ENCODE measurements around the gene EIF1AX. TPM values are rescaled to one million over a fixed set of nuclear protein-coding genes. Genes with fewer than 3 reads are reported as not detected.

Gene EIF1AX
- polyA plus RNA-seq, 1 donor from 2014 or later, result 67.1 TPM

DNA sequence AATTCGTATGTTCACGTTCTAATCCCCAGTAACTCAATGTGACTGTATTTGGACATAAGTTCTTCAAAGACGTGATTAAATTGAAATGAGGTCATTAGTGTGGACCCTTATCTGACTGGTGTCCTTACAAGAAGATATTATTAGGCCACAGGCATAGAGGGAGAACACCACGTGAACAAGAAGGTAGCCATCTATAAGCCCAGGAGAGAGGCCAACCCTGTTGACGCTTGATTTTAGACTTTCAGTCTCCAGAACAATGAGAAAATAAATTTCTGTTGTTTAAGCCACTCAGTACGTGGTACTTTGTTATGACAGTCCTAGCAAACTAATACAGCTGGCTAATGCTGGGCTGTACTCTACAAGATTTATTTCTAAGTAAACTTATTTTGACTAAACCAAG, 1.5 kb upstream of the EIF1AX start:
- Histone ChIP-seq H3K79me2 (replicated peaks; ENCODE audit: insufficient read depth, low read length) (peaks cover 29% of the 10 kb centered on the region), H2AFZ (ENCODE audit: low read depth, low read length) (no peak overlapping the region), H3K9me3 (ENCODE audit: low read length) (no peaks in the 10 kb centered on the region), H3K4me3 (ENCODE audit: low read length) (no peak overlapping the region), H3K4me2 (ENCODE audit: low read length) (no peak overlapping the region), H3K9me2 (ENCODE audit: insufficient read depth, low read length) (no peaks in the 10 kb centered on the region), H3K36me3 (ENCODE audit: insufficient read depth, low read length) (no peaks in the 10 kb centered on the region), H3K9ac (ENCODE audit: low read length) (no peak overlapping the region), H3F3A (ENCODE audit: insufficient read depth, low read length, poor library complexity, severe bottlenecking) (no peaks in the 10 kb centered on the region), H3K27me3 (ENCODE audit: insufficient read depth, low read depth, low read length) (no peaks in the 10 kb centered on the region), H4K20me1 (ENCODE audit: insufficient read depth) (no peaks in the 10 kb centered on the region), H3K27ac (ENCODE audit: low read length) (no peak overlapping the region)
- TF ChIP-seq EP300 (conservative IDR thresholded peaks at IDR 0.05; ENCODE audit: poor library complexity, severe bottlenecking) (no peak), POLR2AphosphoS5 (IDR thresholded peaks at IDR 0.05) (no peak), TAF1 (IDR thresholded peaks at IDR 0.05; ENCODE audit: low read depth) (no peak), SMC3 (conservative IDR thresholded peaks at IDR 0.05; ENCODE audit: poor library complexity) (no peak), MXI1 (conservative IDR thresholded peaks at IDR 0.05; ENCODE audit: poor library complexity, severe bottlenecking) (no peak), RAD21 (conservative IDR thresholded peaks at IDR 0.05) (no peak)
- TF ChIP-seq, protein P1, sequence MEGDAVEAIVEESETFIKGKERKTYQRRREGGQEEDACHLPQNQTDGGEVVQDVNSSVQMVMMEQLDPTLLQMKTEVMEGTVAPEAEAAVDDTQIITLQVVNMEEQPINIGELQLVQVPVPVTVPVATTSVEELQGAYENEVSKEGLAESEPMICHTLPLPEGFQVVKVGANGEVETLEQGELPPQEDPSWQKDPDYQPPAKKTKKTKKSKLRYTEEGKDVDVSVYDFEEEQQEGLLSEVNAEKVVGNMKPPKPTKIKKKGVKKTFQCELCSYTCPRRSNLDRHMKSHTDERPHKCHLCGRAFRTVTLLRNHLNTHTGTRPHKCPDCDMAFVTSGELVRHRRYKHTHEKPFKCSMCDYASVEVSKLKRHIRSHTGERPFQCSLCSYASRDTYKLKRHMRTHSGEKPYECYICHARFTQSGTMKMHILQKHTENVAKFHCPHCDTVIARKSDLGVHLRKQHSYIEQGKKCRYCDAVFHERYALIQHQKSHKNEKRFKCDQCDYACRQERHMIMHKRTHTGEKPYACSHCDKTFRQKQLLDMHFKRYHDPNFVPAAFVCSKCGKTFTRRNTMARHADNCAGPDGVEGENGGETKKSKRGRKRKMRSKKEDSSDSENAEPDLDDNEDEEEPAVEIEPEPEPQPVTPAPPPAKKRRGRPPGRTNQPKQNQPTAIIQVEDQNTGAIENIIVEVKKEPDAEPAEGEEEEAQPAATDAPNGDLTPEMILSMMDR (IDR thresholded peaks at IDR 0.05; ENCODE audit: poor library complexity, severe bottlenecking), result no peak

DNA sequence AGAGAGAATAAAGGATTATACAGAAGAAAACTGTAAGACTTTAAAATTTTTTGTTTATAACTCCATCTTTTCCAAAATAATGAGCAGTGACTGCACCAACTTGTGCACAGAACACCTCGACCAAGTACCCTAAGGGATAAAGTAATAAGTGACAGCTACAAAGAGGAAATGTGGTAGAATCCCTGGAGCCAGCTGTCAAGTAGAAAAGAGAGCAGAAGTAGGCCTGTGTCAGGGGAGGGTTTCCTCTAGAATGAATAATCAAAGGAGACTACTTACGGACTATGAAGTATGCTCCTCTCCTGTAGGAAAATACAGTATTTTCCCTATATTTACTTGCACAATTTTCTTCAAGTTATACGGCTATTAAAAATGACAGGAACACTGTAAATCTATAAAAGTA, 1.2 kb downstream of the EIF1AX start:
- H3K4me3 ChIP-seq (ENCODE audit: low read length), result peak overlapping the region; percentile 82
- peaks cover 29% of the 10 kb centered on the region for H3K79me2 ChIP-seq (replicated peaks; ENCODE audit: insufficient read depth, low read length)

More for the DNA sequence above, 1.2 kb downstream of the EIF1AX start:
- TF ChIP-seq SMC3 (conservative IDR thresholded peaks at IDR 0.05; ENCODE audit: poor library complexity) (no peak), POLR2AphosphoS5 (IDR thresholded peaks at IDR 0.05) (no peak), EZH2 (IDR thresholded peaks at IDR 0.05; ENCODE audit: borderline replicate concordance, insufficient read depth, low read length, poor library complexity, severe bottlenecking) (no peak), EP300 (conservative IDR thresholded peaks at IDR 0.05; ENCODE audit: poor library complexity, severe bottlenecking) (no peak), TAF1 (IDR thresholded peaks at IDR 0.05; ENCODE audit: low read depth) (no peak), MXI1 (conservative IDR thresholded peaks at IDR 0.05; ENCODE audit: poor library complexity, severe bottlenecking) (no peak), RAD21 (conservative IDR thresholded peaks at IDR 0.05) (no peak)
- TF ChIP-seq, protein P2, sequence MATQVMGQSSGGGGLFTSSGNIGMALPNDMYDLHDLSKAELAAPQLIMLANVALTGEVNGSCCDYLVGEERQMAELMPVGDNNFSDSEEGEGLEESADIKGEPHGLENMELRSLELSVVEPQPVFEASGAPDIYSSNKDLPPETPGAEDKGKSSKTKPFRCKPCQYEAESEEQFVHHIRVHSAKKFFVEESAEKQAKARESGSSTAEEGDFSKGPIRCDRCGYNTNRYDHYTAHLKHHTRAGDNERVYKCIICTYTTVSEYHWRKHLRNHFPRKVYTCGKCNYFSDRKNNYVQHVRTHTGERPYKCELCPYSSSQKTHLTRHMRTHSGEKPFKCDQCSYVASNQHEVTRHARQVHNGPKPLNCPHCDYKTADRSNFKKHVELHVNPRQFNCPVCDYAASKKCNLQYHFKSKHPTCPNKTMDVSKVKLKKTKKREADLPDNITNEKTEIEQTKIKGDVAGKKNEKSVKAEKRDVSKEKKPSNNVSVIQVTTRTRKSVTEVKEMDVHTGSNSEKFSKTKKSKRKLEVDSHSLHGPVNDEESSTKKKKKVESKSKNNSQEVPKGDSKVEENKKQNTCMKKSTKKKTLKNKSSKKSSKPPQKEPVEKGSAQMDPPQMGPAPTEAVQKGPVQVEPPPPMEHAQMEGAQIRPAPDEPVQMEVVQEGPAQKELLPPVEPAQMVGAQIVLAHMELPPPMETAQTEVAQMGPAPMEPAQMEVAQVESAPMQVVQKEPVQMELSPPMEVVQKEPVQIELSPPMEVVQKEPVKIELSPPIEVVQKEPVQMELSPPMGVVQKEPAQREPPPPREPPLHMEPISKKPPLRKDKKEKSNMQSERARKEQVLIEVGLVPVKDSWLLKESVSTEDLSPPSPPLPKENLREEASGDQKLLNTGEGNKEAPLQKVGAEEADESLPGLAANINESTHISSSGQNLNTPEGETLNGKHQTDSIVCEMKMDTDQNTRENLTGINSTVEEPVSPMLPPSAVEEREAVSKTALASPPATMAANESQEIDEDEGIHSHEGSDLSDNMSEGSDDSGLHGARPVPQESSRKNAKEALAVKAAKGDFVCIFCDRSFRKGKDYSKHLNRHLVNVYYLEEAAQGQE (IDR thresholded peaks at IDR 0.05; ENCODE audit: borderline replicate concordance), result no peak
- TF ChIP-seq, protein P1 (IDR thresholded peaks at IDR 0.05; ENCODE audit: poor library complexity, severe bottlenecking), result no peak
- Histone ChIP-seq H3K9ac (ENCODE audit: low read length) (peak overlapping the region; percentile 76), H3K27me3 (ENCODE audit: insufficient read depth, low read depth, low read length) (no peaks in the 10 kb centered on the region), H3K36me3 (ENCODE audit: insufficient read depth, low read length) (no peaks in the 10 kb centered on the region), H3K9me3 (ENCODE audit: low read length) (no peaks in the 10 kb centered on the region), H4K20me1 (ENCODE audit: insufficient read depth) (no peaks in the 10 kb centered on the region), H3K27ac (ENCODE audit: low read length) (peak overlapping the region; percentile 68), H3F3A (ENCODE audit: insufficient read depth, low read length, poor library complexity, severe bottlenecking) (no peaks in the 10 kb centered on the region), H2AFZ (ENCODE audit: low read depth, low read length) (no peak overlapping the region), H3K4me2 (ENCODE audit: low read length) (peak overlapping the region; percentile 59), H3K9me2 (ENCODE audit: insufficient read depth, low read length) (no peaks in the 10 kb centered on the region)
